Breast epithelium (tissue), 4 donors: Measurements from ENCODE around the gene CRTC3. TPM values are rescaled to one million over a fixed set of nuclear protein-coding genes. Genes with fewer than 3 reads are reported as not detected.

Source experiments
- DNase-seq, 2 donors: peaks; one replicate each; pipeline ENCODE4 v3.0.0-alpha.2; 2019; ENCODE audit warnings: low spot score in 2 of 2
- H3K27ac ChIP-seq, 2 donors: fragments of 200-600 bp; sonication (generic) in 1 of 2; one replicate each; pipeline ENCODE4 v1.5.1; 2016 to 2019; ENCODE audit warnings: mild to moderate bottlenecking in 1 of 2
- H3K27me3 ChIP-seq, 2 donors: fragments of 200-600 bp; sonication (generic) in 1 of 2; one replicate each; pipeline versions ENCODE4 v1.5.1 to v1.6.0; 2017 to 2019; ENCODE audit warnings: control low read depth in 1 of 2, mild to moderate bottlenecking in 1 of 2
- H3K36me3 ChIP-seq: fragments of 200-600 bp; one replicate; pipeline ENCODE4 v1.5.1; 2019
- H3K4me1 ChIP-seq, 2 donors: fragments of 200-600 bp; sonication (generic); one replicate each; pipeline ENCODE4 v1.5.1; 2016 to 2019; ENCODE audit warnings: control low read depth in 1 of 2
- H3K4me3 ChIP-seq, 3 donors: fragments of 200-600 bp; sonication (generic); 1 replicate in 2 of 3; 2 replicates in 1 of 3; pipeline ENCODE4 v1.5.1; 2016 to 2019; ENCODE audit warnings: mild to moderate bottlenecking in 3 of 3, moderate library complexity in 2 of 3
- H3K9me3 ChIP-seq, 2 donors: fragments of 200-600 bp; sonication (generic) in 1 of 2; one replicate each; pipeline ENCODE4 v1.5.1; 2016 to 2019; ENCODE audit warnings: control low read depth in 1 of 2
- CTCF ChIP-seq, 3 donors: fragments of 450-650 bp; IDR thresholded peaks; one replicate each; pipeline ENCODE4 v1.5.1; 2016 to 2017; ENCODE audit warnings: antibody characterized with exemption in 3 of 3, mild to moderate bottlenecking in 3 of 3, moderate library complexity in 3 of 3
- POLR2A ChIP-seq: fragments of 450-650 bp; IDR thresholded peaks from one replicate; pipeline ENCODE4 v1.6.1; 2016; ENCODE audit warnings: antibody characterized with exemption, mild to moderate bottlenecking, moderate library complexity
- POLR2AphosphoS5 ChIP-seq, 3 donors: sonication (generic); formaldehyde crosslinking; IDR thresholded peaks; one replicate each; pipeline ENCODE4 v1.6.1; 2017; ENCODE audit warnings: antibody characterized with exemption in 3 of 3
- intact Hi-C: fragments of 100-400 bp; cut with DNase I; formaldehyde crosslinking; loops from one replicate; pipeline ENCODE4 v1.15.1; 2023; ENCODE audit warnings: low total_unique reads
- total RNA-seq, 3 donors: library from RNA; depleted of rRNA; stranded (reverse); fragments of >200 nt; gene quantifications; one replicate each; pipeline ENCODE4 v1.1.0, GENCODE V29; 2016

Gene CRTC3
- total RNA-seq, 3 donors from 2014 or later, result 29.4 to 40.6 (median 36.2) TPM

GRCh38 chr15:90539789-90540188, 10.1 kb downstream of the CRTC3 start:
- H3K27ac ChIP-seq, result no peak overlapping the region
- H3K9me3 ChIP-seq, result no peaks in the 10 kb centered on the region
- no peaks in the 10 kb centered on the region for H3K4me1 ChIP-seq
- DNase-seq, result no peak
- H3K36me3 ChIP-seq, result no peaks in the 10 kb centered on the region
- intact Hi-C loops, result loop anchor here (10.0 kb wide), 2 partner anchors 55 to 495 kb away; no protein-coding TSS in a partner anchor
- no peaks in the 10 kb centered on the region for H3K27me3 ChIP-seq
- no peak overlapping the region for H3K4me3 ChIP-seq
- TF ChIP-seq POLR2A (no peak), POLR2AphosphoS5 (IDR thresholded peaks at IDR 0.05) (no peak)

- no peak for DNase-seq
- Histone ChIP-seq H3K36me3 (no peaks in the 10 kb centered on the region), H3K27ac (no peak overlapping the region), H3K27me3 (no peaks in the 10 kb centered on the region), H3K4me3 (no peak overlapping the region), H3K9me3 (no peaks in the 10 kb centered on the region), H3K4me1 (no peaks in the 10 kb centered on the region)
- intact Hi-C loops, result loop anchor here (10.0 kb wide), 1 partner anchor 494 kb away; no protein-coding TSS in a partner anchor
- TF ChIP-seq POLR2AphosphoS5 (IDR thresholded peaks at IDR 0.05) (no peak), CTCF (IDR thresholded peaks at IDR 0.05) (no peak), POLR2A (no peak)
These were observed 11.0 kb downstream of the CRTC3 start for GRCh38 chr15:90540768-90541167.

- Histone ChIP-seq H3K27ac (no peak overlapping the region), H3K9me3 (no peaks in the 10 kb centered on the region), H3K4me3 (no peak overlapping the region), H3K27me3 (no peaks in the 10 kb centered on the region), H3K4me1 (no peaks in the 10 kb centered on the region), H3K36me3 (no peaks in the 10 kb centered on the region)
- intact Hi-C loops, result loop anchor here (10.0 kb wide), 1 partner anchor 490 kb away; no protein-coding TSS in a partner anchor
- DNase-seq, result no peak
- TF ChIP-seq POLR2A (no peak), CTCF (IDR thresholded peaks at IDR 0.05) (no peak), POLR2AphosphoS5 (IDR thresholded peaks at IDR 0.05) (no peak)
These were observed 15.4 kb downstream of the CRTC3 start for GRCh38 chr15:90545095-90545494.

- Histone ChIP-seq H3K36me3 (no peaks in the 10 kb centered on the region), H3K4me3 (no peak overlapping the region), H3K27me3 (no peaks in the 10 kb centered on the region), H3K9me3 (no peaks in the 10 kb centered on the region), H3K27ac (no peak overlapping the region), H3K4me1 (no peaks in the 10 kb centered on the region)
- intact Hi-C loops, result loop anchor here (10.0 kb wide), 1 partner anchor 487 kb away; no protein-coding TSS in a partner anchor
- no peak for DNase-seq
- no peak for TF ChIP-seq POLR2A
- no peak for TF ChIP-seq POLR2AphosphoS5 (IDR thresholded peaks at IDR 0.05)
- TF ChIP-seq CTCF (IDR thresholded peaks at IDR 0.05), result no peak
These were observed 17.8 kb downstream of the CRTC3 start for GRCh38 chr15:90547540-90547939.

- no peak overlapping the region for H3K4me3 ChIP-seq
- H3K4me1 ChIP-seq, result no peaks in the 10 kb centered on the region
- TF ChIP-seq POLR2A, result no peak
- TF ChIP-seq CTCF (IDR thresholded peaks at IDR 0.05), result no peak
- no peak for TF ChIP-seq POLR2AphosphoS5 (IDR thresholded peaks at IDR 0.05)
- H3K27me3 ChIP-seq, result no peaks in the 10 kb centered on the region
- no peak overlapping the region for H3K27ac ChIP-seq
- intact Hi-C loops, result no loop called here
- H3K9me3 ChIP-seq, result no peaks in the 10 kb centered on the region
- DNase-seq, result no peak
- no peaks in the 10 kb centered on the region for H3K36me3 ChIP-seq
These were observed 21.2 kb downstream of the CRTC3 start for GRCh38 chr15:90550919-90551318.
